Chondrocyte (in vitro differentiated cells): ENCODE results near the gene GAD2. TPM values are rescaled to one million over a fixed set of nuclear protein-coding genes. Genes with fewer than 3 reads are reported as not detected.

Experiments used
- DNase-seq: peaks from one replicate; pipeline ENCODE4 v3.0.0; 2021; ENCODE audit warnings: mixed read lengths, low spot score
- H3K27ac Mint-ChIP-seq: one replicate; pipeline ENCODE4 v1.8.0; 2021; ENCODE audit warnings: mild to moderate bottlenecking, moderate library complexity, mixed read lengths; ENCODE audit not compliant: unreplicated experiment
- H3K27me3 Mint-ChIP-seq: 2 replicates; pipeline ENCODE4 v1.8.0; 2021; ENCODE audit warnings: low read depth, mixed read lengths
- H3K36me3 Mint-ChIP-seq: 2 replicates; pipeline ENCODE4 v1.8.0; 2021; ENCODE audit warnings: low read depth, mixed read lengths
- H3K4me1 Mint-ChIP-seq: 2 replicates; pipeline ENCODE4 v1.8.0; 2021; ENCODE audit warnings: low read depth, mild to moderate bottlenecking, mixed read lengths
- H3K4me3 Mint-ChIP-seq: one replicate; pipeline ENCODE4 v1.8.0; 2021; ENCODE audit warnings: mild to moderate bottlenecking, moderate library complexity, mixed read lengths; ENCODE audit not compliant: unreplicated experiment
- H3K9me3 Mint-ChIP-seq: 2 replicates; pipeline ENCODE4 v1.8.0; 2021; ENCODE audit warnings: low read depth, mixed read lengths
- total RNA-seq: library from RNA; stranded (reverse); gene quantifications from 3 replicates; pipeline ENCODE4 v1.2.1, GENCODE V29; 2021
- TF ChIP-seq, protein P1 (sequence below): fragments of 200-600 bp; sonication (generic); IDR thresholded peaks from 2 replicates; pipeline ENCODE4 v1.5.0; 2021; ENCODE audit warnings: antibody characterized with exemption, mild to moderate bottlenecking, moderate library complexity

The GAD2 gene
- total RNA-seq, 1 donor from 2014 or later, result not detected

DNA sequence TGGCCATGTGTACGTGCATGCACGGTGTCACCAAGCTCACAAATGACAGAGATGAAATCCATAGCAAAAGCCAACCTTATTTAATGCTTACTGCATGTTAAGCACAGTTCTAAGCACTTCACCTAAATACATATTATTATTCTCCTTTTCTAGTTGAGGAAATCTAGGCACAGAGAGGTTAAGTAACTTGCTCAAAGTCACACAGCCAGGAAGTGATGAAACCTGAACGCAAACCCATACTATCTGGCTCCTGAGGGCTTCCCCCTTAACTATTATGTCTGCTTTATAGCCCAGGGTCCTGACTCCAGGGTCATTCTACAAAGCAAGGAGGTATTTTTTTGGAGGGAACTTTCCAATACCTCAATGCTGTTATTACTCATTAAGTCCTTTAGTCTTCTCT lies 61.7 kb downstream of the GAD2 start:
- TF ChIP-seq, protein P1, sequence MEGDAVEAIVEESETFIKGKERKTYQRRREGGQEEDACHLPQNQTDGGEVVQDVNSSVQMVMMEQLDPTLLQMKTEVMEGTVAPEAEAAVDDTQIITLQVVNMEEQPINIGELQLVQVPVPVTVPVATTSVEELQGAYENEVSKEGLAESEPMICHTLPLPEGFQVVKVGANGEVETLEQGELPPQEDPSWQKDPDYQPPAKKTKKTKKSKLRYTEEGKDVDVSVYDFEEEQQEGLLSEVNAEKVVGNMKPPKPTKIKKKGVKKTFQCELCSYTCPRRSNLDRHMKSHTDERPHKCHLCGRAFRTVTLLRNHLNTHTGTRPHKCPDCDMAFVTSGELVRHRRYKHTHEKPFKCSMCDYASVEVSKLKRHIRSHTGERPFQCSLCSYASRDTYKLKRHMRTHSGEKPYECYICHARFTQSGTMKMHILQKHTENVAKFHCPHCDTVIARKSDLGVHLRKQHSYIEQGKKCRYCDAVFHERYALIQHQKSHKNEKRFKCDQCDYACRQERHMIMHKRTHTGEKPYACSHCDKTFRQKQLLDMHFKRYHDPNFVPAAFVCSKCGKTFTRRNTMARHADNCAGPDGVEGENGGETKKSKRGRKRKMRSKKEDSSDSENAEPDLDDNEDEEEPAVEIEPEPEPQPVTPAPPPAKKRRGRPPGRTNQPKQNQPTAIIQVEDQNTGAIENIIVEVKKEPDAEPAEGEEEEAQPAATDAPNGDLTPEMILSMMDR, result no peak
- no peak overlapping the region for H3K4me3 Mint-ChIP-seq

GRCh38 chr10:26290236-26290635 lies 73.7 kb downstream of the GAD2 start:
- Mint-ChIP-seq H3K27me3 (peaks cover 2% of the 10 kb centered on the region), H3K4me1 (no peaks in the 10 kb centered on the region), H3K27ac (no peak overlapping the region), H3K4me3 (no peak overlapping the region), H3K9me3 (peaks cover 2% of the 10 kb centered on the region), H3K36me3 (no peaks in the 10 kb centered on the region)
- TF ChIP-seq, protein P1, result no peak
- DNase-seq, result no peak

More for the DNA sequence above, 61.7 kb downstream of the GAD2 start:
- no peaks in the 10 kb centered on the region for H3K36me3 Mint-ChIP-seq
- no peak for DNase-seq
- H3K27me3 Mint-ChIP-seq, result no peaks in the 10 kb centered on the region
- H3K27ac Mint-ChIP-seq, result no peak overlapping the region
- no peaks in the 10 kb centered on the region for H3K4me1 Mint-ChIP-seq
- no peaks in the 10 kb centered on the region for H3K9me3 Mint-ChIP-seq

DNA sequence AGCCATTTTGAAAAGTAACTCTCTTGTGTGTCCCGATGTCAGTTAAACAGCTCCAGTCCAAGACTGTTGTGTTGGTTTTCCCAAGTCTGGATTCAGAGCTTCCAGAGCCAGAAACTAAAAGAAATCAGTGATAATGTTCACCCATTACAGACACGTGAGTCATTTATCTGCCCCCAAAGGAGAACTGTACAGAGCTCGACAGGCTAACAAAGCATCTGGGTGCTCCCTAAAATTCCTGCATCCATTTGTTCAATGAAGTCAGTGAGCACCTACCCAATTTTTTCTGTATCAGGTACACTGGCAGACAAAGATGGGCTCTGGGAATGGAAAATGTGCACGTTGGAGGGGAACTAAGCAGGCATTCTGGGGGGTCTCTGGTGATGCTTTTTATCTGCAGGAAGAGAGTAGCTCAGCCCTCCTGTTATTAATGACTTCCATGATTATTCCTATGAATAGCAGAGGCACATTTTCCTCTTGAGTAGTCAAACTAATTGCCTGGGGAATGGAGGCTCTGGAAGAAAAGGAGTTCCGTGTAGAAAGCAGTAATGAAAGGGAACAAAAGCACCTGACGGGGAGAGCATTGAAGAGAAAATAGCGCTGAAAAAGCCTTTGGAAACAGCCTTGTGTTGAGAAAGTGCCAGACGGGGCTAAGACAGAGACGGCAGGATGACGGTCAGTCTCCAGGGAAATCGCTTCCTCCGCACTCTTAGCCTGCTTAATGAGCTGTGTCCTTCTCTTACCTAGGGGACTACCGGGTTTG lies 75.3 kb downstream of the GAD2 start:
- H3K9me3 Mint-ChIP-seq, result peaks cover 2% of the 10 kb centered on the region
- no peaks in the 10 kb centered on the region for H3K4me1 Mint-ChIP-seq
- TF ChIP-seq, protein P1, result no peak
- no peaks in the 10 kb centered on the region for H3K36me3 Mint-ChIP-seq
- no peak overlapping the region for H3K4me3 Mint-ChIP-seq
- H3K27ac Mint-ChIP-seq, result no peak overlapping the region
- peaks cover 2% of the 10 kb centered on the region for H3K27me3 Mint-ChIP-seq
- DNase-seq, result no peak

DNA sequence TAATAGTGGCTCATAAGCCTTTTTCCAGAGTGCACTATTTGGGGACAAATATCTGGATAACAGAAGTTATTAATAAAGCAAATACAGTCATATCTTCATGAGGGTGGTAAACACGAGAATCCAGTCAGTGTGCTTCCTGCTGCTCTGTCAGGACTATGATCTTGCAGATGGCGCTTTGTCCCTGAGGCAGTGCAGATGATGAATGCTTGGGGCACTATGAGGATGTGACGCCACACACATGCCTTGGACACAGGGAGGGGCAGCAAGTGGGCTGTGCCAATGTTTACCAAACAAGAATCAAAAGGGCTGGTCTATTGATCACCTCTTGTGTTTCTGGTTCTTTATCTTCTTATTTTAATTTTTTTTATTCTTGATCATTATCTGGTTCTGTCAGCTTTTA lies 79.8 kb downstream of the GAD2 start:
- peaks cover 2% of the 10 kb centered on the region for H3K9me3 Mint-ChIP-seq
- no peak overlapping the region for H3K27ac Mint-ChIP-seq
- no peaks in the 10 kb centered on the region for H3K4me1 Mint-ChIP-seq
- TF ChIP-seq, protein P1, result no peak
- no peaks in the 10 kb centered on the region for H3K36me3 Mint-ChIP-seq
- DNase-seq, result no peak
- H3K27me3 Mint-ChIP-seq, result no peaks in the 10 kb centered on the region
- H3K4me3 Mint-ChIP-seq, result no peak overlapping the region

DNA sequence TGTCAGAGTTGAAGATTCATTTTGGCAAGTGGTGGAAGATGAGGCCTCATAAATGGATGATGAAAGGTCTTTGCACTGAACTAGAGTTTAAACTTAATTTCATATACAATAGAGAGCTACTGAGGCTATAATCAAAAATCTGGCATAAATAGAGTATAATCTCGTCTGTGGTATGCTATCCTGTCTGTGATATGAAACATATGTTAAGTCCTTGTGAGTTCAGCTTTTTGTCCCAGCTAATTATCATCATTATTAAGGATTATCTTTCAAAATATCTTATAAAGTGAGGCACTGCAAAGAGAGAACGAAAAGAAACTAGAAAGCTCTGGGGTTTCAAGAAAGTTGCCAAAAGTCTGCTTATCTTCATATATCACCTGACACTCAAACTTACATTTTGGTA lies 83.4 kb downstream of the GAD2 start:
- TF ChIP-seq, protein P1, result no peak
- Mint-ChIP-seq H3K4me3 (no peak overlapping the region), H3K36me3 (no peaks in the 10 kb centered on the region), H3K27me3 (no peaks in the 10 kb centered on the region), H3K4me1 (no peaks in the 10 kb centered on the region), H3K9me3 (no peaks in the 10 kb centered on the region), H3K27ac (no peak overlapping the region)
- DNase-seq, result no peak
